GM12878 (cell line): ENCODE data around the gene DDX24.

ENCODE experiments used
- GABPA ChIP-seq: IDR thresholded peaks from 2 replicates; pipeline ENCODE4 v1.6.1; 2014; ENCODE audit warnings: antibody characterized with exemption, low read depth, mild to moderate bottlenecking, inconsistent platforms
- HDAC2 ChIP-seq: fragments of 200-600 bp; sonication (generic); IDR thresholded peaks from 2 replicates; pipeline ENCODE4 v1.6.1; 2017
- JUNB ChIP-seq: IDR thresholded peaks from 2 replicates; pipeline ENCODE4 v1.6.1; 2016; ENCODE audit warnings: antibody characterized with exemption, mild to moderate bottlenecking
- POLR2AphosphoS5 ChIP-seq: IDR thresholded peaks from 2 replicates; pipeline ENCODE4 v1.6.1; 2011; ENCODE audit warnings: mild to moderate bottlenecking, low read length, inconsistent platforms
- TCF12 ChIP-seq: IDR thresholded peaks from 2 replicates; pipeline ENCODE4 v1.6.1; 2011; ENCODE audit warnings: low read depth, mild to moderate bottlenecking, low read length

DNA sequence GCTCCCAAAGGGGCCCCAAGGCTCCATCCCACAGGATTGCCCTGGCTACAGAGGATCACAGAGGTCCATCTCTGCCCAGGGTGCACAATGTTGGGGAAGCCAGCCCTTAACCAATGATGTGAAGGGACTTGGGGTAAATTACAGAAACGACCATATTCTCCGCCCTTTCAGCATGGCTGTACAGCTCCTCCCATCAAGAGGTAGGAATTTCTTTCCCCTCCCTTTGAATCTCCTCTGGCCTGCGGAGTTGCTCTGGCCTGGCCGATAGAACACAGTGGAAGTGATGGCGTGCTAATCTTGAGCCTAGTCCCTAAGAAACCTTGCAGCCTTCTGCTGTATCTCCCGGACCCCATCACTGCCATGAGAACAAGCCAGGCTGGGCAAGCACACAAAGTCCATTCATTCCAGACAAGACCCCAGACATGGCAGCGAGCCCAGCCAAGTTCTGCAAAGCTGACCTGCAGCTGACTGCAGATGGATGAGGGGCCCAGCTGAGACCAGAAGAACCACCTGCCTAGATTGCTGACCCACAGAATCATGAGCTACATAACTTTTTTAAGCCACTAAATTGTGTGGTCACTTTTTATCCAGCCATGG is 22.6 kb upstream of the DDX24 start:
- TF ChIP-seq GABPA: no peak
- no peak for TF ChIP-seq JUNB
- no peak for TF ChIP-seq POLR2AphosphoS5
- TF ChIP-seq TCF12: no peak
- TF ChIP-seq HDAC2: no peak
